ENCODE measurements around the gene PRKACG.

GRCh38 chr9:69004836-69005235 lies 9.1 kb downstream of the PRKACG start:
- TF ChIP-seq CTCF (IDR thresholded peaks at IDR 0.05; ENCODE audit: low read depth, low read length) (no peak), EZH2phosphoT487 (IDR thresholded peaks at IDR 0.05; ENCODE audit: low read depth) (no peak)
